GM12872 (cell line): ENCODE results near the gene MAPK8IP3.
A peak's percentile ranks its signal among the peaks of the same experiment; 100 is the strongest.

Experiments used
- TF ChIP-seq, protein P1 (sequence below): IDR thresholded peaks from 3 replicates; pipeline ENCODE4 v1.5.1; 2011; ENCODE audit warnings: low read depth, mild to moderate bottlenecking, low read length, moderate library complexity; ENCODE audit not compliant: insufficient read depth

The MAPK8IP3 gene

DNA sequence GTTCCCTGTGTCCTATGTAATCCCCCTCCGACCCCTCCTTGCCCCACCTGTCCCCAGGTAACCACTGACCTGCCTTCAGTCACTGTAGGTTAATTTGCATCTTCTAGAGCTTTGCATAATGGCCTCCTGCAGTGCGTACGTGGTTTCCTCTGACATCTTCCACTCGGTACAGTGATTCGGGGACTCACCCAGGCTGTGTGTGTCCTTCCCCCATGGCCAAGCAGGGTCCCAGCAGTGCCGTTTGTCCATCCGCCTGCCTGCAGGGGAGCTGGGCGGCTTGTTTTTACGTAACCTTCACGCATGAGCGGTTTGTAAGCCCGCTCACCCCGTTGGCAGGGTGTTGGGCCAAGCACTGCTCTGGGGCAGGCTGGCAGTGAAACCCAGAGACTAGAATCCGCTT lies 7.9 kb downstream of the MAPK8IP3 start:
- TF ChIP-seq, protein P1, sequence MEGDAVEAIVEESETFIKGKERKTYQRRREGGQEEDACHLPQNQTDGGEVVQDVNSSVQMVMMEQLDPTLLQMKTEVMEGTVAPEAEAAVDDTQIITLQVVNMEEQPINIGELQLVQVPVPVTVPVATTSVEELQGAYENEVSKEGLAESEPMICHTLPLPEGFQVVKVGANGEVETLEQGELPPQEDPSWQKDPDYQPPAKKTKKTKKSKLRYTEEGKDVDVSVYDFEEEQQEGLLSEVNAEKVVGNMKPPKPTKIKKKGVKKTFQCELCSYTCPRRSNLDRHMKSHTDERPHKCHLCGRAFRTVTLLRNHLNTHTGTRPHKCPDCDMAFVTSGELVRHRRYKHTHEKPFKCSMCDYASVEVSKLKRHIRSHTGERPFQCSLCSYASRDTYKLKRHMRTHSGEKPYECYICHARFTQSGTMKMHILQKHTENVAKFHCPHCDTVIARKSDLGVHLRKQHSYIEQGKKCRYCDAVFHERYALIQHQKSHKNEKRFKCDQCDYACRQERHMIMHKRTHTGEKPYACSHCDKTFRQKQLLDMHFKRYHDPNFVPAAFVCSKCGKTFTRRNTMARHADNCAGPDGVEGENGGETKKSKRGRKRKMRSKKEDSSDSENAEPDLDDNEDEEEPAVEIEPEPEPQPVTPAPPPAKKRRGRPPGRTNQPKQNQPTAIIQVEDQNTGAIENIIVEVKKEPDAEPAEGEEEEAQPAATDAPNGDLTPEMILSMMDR = no peak

- TF ChIP-seq, protein P1 = no peak
Measured at GRCh38 chr16:1715220-1715619, 9.2 kb downstream of the MAPK8IP3 start.

DNA sequence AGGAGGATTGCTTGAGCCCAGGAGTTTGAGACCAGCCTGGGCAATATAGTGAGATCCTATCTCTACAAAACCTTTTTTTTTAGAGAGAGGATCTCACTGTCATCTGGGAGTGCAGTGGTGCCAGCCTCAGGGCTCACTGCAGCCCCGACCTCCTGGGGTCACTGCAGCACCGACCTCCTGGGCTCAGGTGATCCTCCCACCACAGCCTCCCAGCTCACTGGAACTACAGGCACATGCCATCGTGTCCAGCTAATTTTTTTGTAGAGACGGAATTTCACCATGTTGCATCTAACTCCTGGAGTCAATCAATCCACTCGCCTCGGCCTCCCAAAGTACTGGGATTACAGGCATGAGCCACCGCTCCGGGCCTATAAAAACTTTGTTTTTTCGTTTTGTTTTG lies 15.4 kb downstream of the MAPK8IP3 start:
- TF ChIP-seq, protein P1 = no peak

GRCh38 chr16:1723450-1724147 lies 17.6 kb downstream of the MAPK8IP3 start:
- TF ChIP-seq, protein P1 = peak; percentile 80

DNA sequence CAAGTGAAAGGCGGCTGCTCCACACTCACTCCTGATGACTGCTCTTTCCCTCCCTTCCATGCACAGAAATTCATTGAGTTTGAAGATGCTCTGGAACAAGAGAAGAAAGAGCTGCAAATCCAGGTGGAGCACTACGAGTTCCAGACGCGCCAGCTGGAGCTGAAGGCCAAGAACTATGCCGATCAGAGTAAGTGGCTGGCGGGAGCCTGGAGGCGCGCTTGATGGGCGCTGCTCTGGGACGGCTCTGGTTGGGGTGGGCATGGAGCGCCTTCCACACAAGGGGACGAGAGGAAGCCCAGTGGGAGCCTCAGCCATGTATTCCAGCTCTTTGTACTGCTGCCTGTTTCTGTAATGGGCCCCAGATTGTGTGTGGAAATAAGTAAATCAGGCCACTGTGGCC lies 18.5 kb downstream of the MAPK8IP3 start:
- TF ChIP-seq, protein P1 = no peak

DNA sequence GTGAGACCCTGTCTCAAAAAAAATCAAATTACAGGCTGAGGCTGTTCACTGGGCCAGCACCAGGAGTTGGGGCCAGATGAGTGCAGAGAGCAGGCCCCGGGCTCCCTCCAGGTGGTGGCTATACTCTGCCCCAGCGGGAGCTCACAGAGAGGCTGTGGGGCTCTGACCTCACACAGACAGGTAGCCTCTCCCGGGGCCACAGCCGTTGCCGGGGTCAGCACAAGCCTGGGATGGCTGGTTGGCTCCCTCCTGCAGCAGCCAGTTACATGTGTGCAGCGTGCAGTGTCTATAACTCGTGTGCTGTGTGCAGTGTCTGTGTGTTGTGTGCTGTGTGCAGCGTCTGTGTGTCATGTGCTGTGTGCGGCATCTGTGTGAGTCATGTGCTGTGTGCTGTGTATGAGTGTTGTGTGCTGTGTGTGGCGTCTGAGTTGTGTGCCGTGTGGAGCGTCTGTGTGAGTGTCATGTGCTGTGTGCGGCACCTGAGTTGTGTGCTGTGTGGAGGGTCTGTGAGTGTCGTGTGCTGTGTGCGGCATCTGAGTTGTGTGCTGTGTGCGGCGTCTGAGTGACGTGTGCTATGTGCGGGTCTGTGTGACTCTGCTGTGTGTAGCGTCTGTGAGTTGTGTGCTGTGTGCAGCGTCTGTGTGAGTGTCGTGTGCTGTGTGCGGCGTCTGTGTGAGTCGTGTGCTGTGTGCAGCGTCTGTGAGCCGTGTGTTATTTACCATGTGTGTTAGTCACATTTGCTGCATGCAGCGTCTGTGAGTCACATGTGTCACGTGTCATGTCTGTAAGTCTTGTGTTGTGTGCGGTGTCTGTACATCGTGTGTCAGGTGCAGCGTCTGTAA lies 20.9 kb downstream of the MAPK8IP3 start:
- TF ChIP-seq, protein P1 = no peak

GRCh38 chr16:1727651-1728624 lies 21.9 kb downstream of the MAPK8IP3 start:
- TF ChIP-seq, protein P1 = no peak
